H1 (cell line): ENCODE data around the gene ASB16. TPM values are rescaled to one million over a fixed set of nuclear protein-coding genes. Genes with fewer than 3 reads are reported as not detected.

Experiments
- CTCF ChIA-PET: fragments of 300-600 bp; sonication (Branson Sonifier 250); formaldehyde crosslinking; loops from one replicate; lab custom pipeline; 2021; ENCODE audit not compliant: partially characterized antibody; lab: Charles Lee
- POLR2A ChIA-PET: fragments of 300-600 bp; sonication (Branson Sonifier 250); formaldehyde crosslinking; loops from one replicate; lab custom pipeline; 2021; ENCODE audit warnings: inconsistent platforms; ENCODE audit not compliant: partially characterized antibody; lab: Charles Lee
- DNase-seq, 2 experiments: peaks; one replicate each; pipeline versions ENCODE4 v3.0.0 to v3.0.0-alpha.2; 2010 to 2022; ENCODE audit warnings: low spot score in 2 of 2, low read depth in 1 of 2, mixed read lengths in 1 of 2
- FAIRE-seq: peaks from 2 replicates; lab custom pipeline; 2011; peaks lifted over from hg19 to GRCh38; lab: Jason Lieb, UNC
- H2AFZ ChIP-seq: 2 replicates; pipeline ENCODE4 v1.8.1; 2012; ENCODE audit warnings: low read length, inconsistent platforms
- H2AK5ac ChIP-seq: 2 replicates; pipeline ENCODE4 v1.6.1; 2013; ENCODE audit warnings: low read depth, low read length
- H2BK120ac ChIP-seq: replicated peaks from 2 replicates; pipeline ENCODE3; 2013; ENCODE audit warnings: low read depth, low read length, inconsistent platforms
- H2BK12ac ChIP-seq: 2 replicates; pipeline ENCODE4 v1.6.1; 2013; ENCODE audit warnings: low read depth, low read length
- H2BK15ac ChIP-seq: 2 replicates; pipeline ENCODE4 v1.6.1; 2013; ENCODE audit warnings: low read length
- H2BK20ac ChIP-seq: 2 replicates; pipeline ENCODE4 v1.6.1; 2013; ENCODE audit warnings: low read length
- H2BK5ac ChIP-seq: 2 replicates; pipeline ENCODE4 v1.6.1; 2013; ENCODE audit warnings: low read depth, low read length
- H3K14ac ChIP-seq: 2 replicates; pipeline ENCODE4 v1.6.1; 2013; ENCODE audit warnings: inconsistent platforms; ENCODE audit not compliant: insufficient read length
- H3K18ac ChIP-seq: 2 replicates; pipeline ENCODE4 v1.6.1; 2013; ENCODE audit warnings: low read length; ENCODE audit errors: extremely low read depth
- H3K23ac ChIP-seq: 2 replicates; pipeline ENCODE4 v1.6.1; 2013; ENCODE audit warnings: inconsistent platforms; ENCODE audit not compliant: insufficient read length
- H3K23me2 ChIP-seq: 2 replicates; pipeline ENCODE4 v1.6.1; 2013; ENCODE audit warnings: low read depth, low read length
- H3K27ac ChIP-seq: 2 replicates; pipeline ENCODE4 v1.6.1; 2011; ENCODE audit warnings: low read depth, low read length, inconsistent platforms
- H3K27me3 ChIP-seq, 4 experiments: replicated peaks in 1 of 4; 1 replicate in 1 of 4; 2 replicates in 3 of 4; pipeline versions ENCODE4 v1.6.1 to v1.8.1; 2011 to 2013; ENCODE audit warnings: low read length in 3 of 4, mild to moderate bottlenecking in 3 of 4, inconsistent platforms in 2 of 4, mixed read lengths in 2 of 4, moderate library complexity in 1 of 4; ENCODE audit not compliant: control insufficient read depth in 3 of 4, insufficient read depth in 3 of 4; ENCODE audit errors: extremely low read depth in 1 of 4
- H3K36me3 ChIP-seq, 4 experiments: 2 replicates each; pipeline versions ENCODE4 v1.6.1 to v1.8.1; 2011 to 2013; ENCODE audit warnings: mild to moderate bottlenecking in 4 of 4, low read length in 3 of 4, moderate library complexity in 2 of 4, control low read depth in 1 of 4, inconsistent platforms in 1 of 4; ENCODE audit not compliant: insufficient read depth in 4 of 4, control insufficient read depth in 2 of 4
- H3K4ac ChIP-seq: replicated peaks from 2 replicates; pipeline ENCODE3; 2013; ENCODE audit warnings: low read length, low read depth, mixed read lengths, inconsistent platforms; ENCODE audit not compliant: insufficient read length
- H3K4me1 ChIP-seq, 4 experiments: replicated peaks in 1 of 4; 1 replicate in 1 of 4; 2 replicates in 3 of 4; pipeline versions ENCODE4 v1.6.1 to v1.8.1; 2011 to 2013; ENCODE audit warnings: low read length in 3 of 4, inconsistent platforms in 2 of 4, mixed read lengths in 1 of 4; ENCODE audit not compliant: insufficient read depth in 4 of 4, control insufficient read depth in 3 of 4
- H3K4me2 ChIP-seq, 2 experiments: 2 replicates each; pipeline versions ENCODE4 v1.6.1 to v1.8.1; 2011 to 2013; ENCODE audit warnings: low read depth in 2 of 2, low read length in 2 of 2, control low read depth in 1 of 2, inconsistent platforms in 1 of 2, mild to moderate bottlenecking in 1 of 2; ENCODE audit not compliant: insufficient read depth in 1 of 2
- H3K4me3 ChIP-seq, 4 experiments: fragments of 200-600, 300-600 bp in 1 of 4; sonication (generic), shearing (Covaris generic), sonication (Bioruptor Twin) in 1 of 4; 2 replicates each; pipeline versions ENCODE4 v1.5.1 to v1.8.1; 2011 to 2016; ENCODE audit warnings: low read length in 4 of 4, low read depth in 3 of 4, control low read depth in 2 of 4, inconsistent platforms in 2 of 4, mild to moderate bottlenecking in 2 of 4, mixed read lengths in 1 of 4, moderate library complexity in 1 of 4; ENCODE audit not compliant: insufficient read depth in 2 of 4; ENCODE audit errors: extremely low read depth in 1 of 4
- H3K56ac ChIP-seq: replicated peaks from 2 replicates; pipeline ENCODE3; 2013; ENCODE audit warnings: low read depth, mild to moderate bottlenecking, mixed read lengths, low read length, inconsistent platforms; ENCODE audit not compliant: insufficient read length
- H3K79me1 ChIP-seq: 2 replicates; pipeline ENCODE4 v1.6.1; 2013; ENCODE audit warnings: low read depth, low read length, control low read depth
- H3K79me2 ChIP-seq, 2 experiments: 2 replicates each; pipeline versions ENCODE4 v1.6.1 to v1.8.1; 2012 to 2013; ENCODE audit warnings: low read length in 2 of 2, mild to moderate bottlenecking in 2 of 2, inconsistent platforms in 1 of 2; ENCODE audit not compliant: insufficient read depth in 2 of 2, control insufficient read depth in 1 of 2
- H3K9ac ChIP-seq, 4 experiments: replicated peaks in 1 of 4; 1 replicate in 1 of 4; 2 replicates in 3 of 4; pipeline versions ENCODE4 v1.6.1 to v1.8.1; 2011 to 2013; ENCODE audit warnings: low read depth in 3 of 4, low read length in 3 of 4, control low read depth in 2 of 4, mild to moderate bottlenecking in 2 of 4, moderate library complexity in 2 of 4, inconsistent platforms in 1 of 4; ENCODE audit errors: extremely low read depth in 1 of 4
- H3K9me3 ChIP-seq, 2 experiments: 2 replicates each; pipeline versions ENCODE4 v1.6.1 to v1.8.1; 2012 to 2013; ENCODE audit warnings: mild to moderate bottlenecking in 2 of 2, moderate library complexity in 2 of 2, control low read depth in 1 of 2, inconsistent platforms in 1 of 2, low read depth in 1 of 2, low read length in 1 of 2, mixed read lengths in 1 of 2; ENCODE audit not compliant: insufficient read depth in 2 of 2
- H4K20me1 ChIP-seq, 2 experiments: replicated peaks in 1 of 2; 2 replicates each; pipeline versions ENCODE3 to v1.8.1; 2011 to 2013; ENCODE audit warnings: inconsistent platforms in 2 of 2, low read length in 2 of 2, mild to moderate bottlenecking in 1 of 2; ENCODE audit not compliant: insufficient read depth in 2 of 2, control insufficient read depth in 1 of 2
- H4K5ac ChIP-seq: 2 replicates; pipeline ENCODE4 v1.6.1; 2013; ENCODE audit warnings: low read length, low read depth, mixed read lengths, inconsistent platforms; ENCODE audit not compliant: insufficient read length
- H4K8ac ChIP-seq: 2 replicates; pipeline ENCODE4 v1.8.0; 2013; ENCODE audit warnings: mild to moderate bottlenecking, moderate library complexity, low read length, inconsistent platforms; ENCODE audit not compliant: insufficient read depth; ENCODE audit errors: extremely low read depth
- H4K91ac ChIP-seq: replicated peaks from 2 replicates; pipeline ENCODE3; 2013; ENCODE audit warnings: low read length, mixed read lengths, inconsistent platforms; ENCODE audit not compliant: insufficient read length
- JUND ChIP-seq: IDR thresholded peaks from 2 replicates; pipeline ENCODE4 v1.6.1; 2011; ENCODE audit warnings: mild to moderate bottlenecking, improper control_type of control experiment, low read length
- YY1 ChIP-seq: IDR thresholded peaks from 2 replicates; pipeline ENCODE4 v1.6.1; 2011; ENCODE audit warnings: low read depth, mild to moderate bottlenecking, low read length
- WGBS, 2 experiments: shearing (Covaris generic) in 1 of 2; methylation state at CpG; one replicate each; pipeline versions ENCODE4 v1.1.6 to v1.1.7; 2013 to 2015; ENCODE audit warnings: low lambda C conversion rate in 2 of 2, mixed read lengths in 2 of 2, inconsistent platforms in 1 of 2, low coverage in 1 of 2, missing lambda C conversion rate in 1 of 2; ENCODE audit not compliant: insufficient replicate concordance in 2 of 2, insufficient coverage in 1 of 2, insufficient read length in 1 of 2; ENCODE audit errors: extremely low coverage in 1 of 2, missing lambda C conversion rate in 1 of 2; 5-methylcytosine and 5-hydroxymethylcytosine counted together
- polyA plus RNA-seq, 7 experiments: library from polyadenylated mRNA; depleted of rRNA in 3 of 7; stranded (reverse) in 5 of 7; unstranded in 2 of 7; fragments of >200 nt in 5 of 7; fragments of 200-250 nt in 2 of 7; gene quantifications; 1 replicate in 5 of 7; 2 replicates in 1 of 7; 4 replicates in 1 of 7; pipeline versions ENCODE4 v1.2.1 to v1.2.3, GENCODE V29; 2011 to 2013; ENCODE audit warnings: missing spikeins in 2 of 7, mixed read lengths in 2 of 7
- total RNA-seq: library from RNA; stranded (reverse); fragmentation: NEBNext Ultra II Directional; extraction: Animal tissue kit (Norgen Biotek cat#: 25700); gene quantifications from 2 replicates; pipeline ENCODE4 v1.2.1, GENCODE V29; 2021

Gene ASB16
- total and polyA plus RNA-seq, 2 of the 8 experiments (the other 6 are each of a cell fraction or from before 2014, with no cell fraction given): 0.05 TPM; not detected in 1

GRCh38 chr17:44191369-44191768 lies 20.9 kb downstream of the ASB16 start:
- CTCF ChIA-PET: interaction anchor here (0.6 to 2.2 kb wide), 7 partner anchors 11 to 172 kb away, joined by 3 to 8 read pairs (median 3); partner anchors contain the start of gene FAM171A2
- H2BK120ac ChIP-seq: no peak overlapping the region
- no peaks in the 10 kb centered on the region for H3K23me2 ChIP-seq
- H3K14ac ChIP-seq: no peak overlapping the region
- H3K27me3 ChIP-seq: no peaks in the 10 kb centered on the region
- no peak overlapping the region for H2AFZ ChIP-seq
- no peaks in the 10 kb centered on the region for H3K9me3 ChIP-seq
- H3K27ac ChIP-seq: no peak overlapping the region
- no peak overlapping the region for H2BK5ac ChIP-seq
- H3K56ac ChIP-seq: peak overlapping the region; percentile 8
- peaks cover 0 to 14% of the 10 kb centered on the region in 2 experiments for H4K20me1 ChIP-seq
- 85% methylated on average over 5 of the region's 5 CpGs; no CpG with 5 or more reads in 1 of the 2 experiments for WGBS, 2 experiments
- no peak overlapping the region for H4K5ac ChIP-seq
- no peak overlapping the region for H2BK12ac ChIP-seq
- H3K18ac ChIP-seq: no peak overlapping the region; the same call in 1 of the 2 replicates
- peaks cover 21 to 41% (median 26%) of the 10 kb centered on the region in 4 experiments for H3K36me3 ChIP-seq
- H3K23ac ChIP-seq: no peak overlapping the region
- no peak overlapping the region for H2BK20ac ChIP-seq
- H3K4me3 ChIP-seq: no peak overlapping the region
- no peak overlapping the region for H3K4me2 ChIP-seq
- H4K91ac ChIP-seq: no peak overlapping the region
- H3K79me1 ChIP-seq: no peaks in the 10 kb centered on the region; the same call in none of the 2 replicates
- TF ChIP-seq YY1: no peak
- TF ChIP-seq JUND: no peak
- POLR2A ChIA-PET: interaction anchor here (0.8 to 4.4 kb wide), 14 partner anchors 8 to 178 kb away, joined by 3 to 32 read pairs (median 4); partner anchors contain the start of genes ATXN7L3, GRN, LSM12 and SLC25A39
- no peak for FAIRE-seq
- peaks cover 0 to 12% (median 9%) of the 10 kb centered on the region in 4 experiments; a peak in 6 of 7 replicates for H3K4me1 ChIP-seq
- H2AK5ac ChIP-seq: no peak overlapping the region
- H3K9ac ChIP-seq: peak overlapping the region in 1 of 4 experiments; percentile 18; a peak in 1 of 7 replicates
- H3K79me2 ChIP-seq: peaks cover 0 to 11% of the 10 kb centered on the region in 2 experiments; a peak in 1 of 4 replicates
- H2BK15ac ChIP-seq: no peak overlapping the region
- DNase-seq: no peak
- no peak overlapping the region; the same call in 1 of the 2 replicates for H4K8ac ChIP-seq
- H3K4ac ChIP-seq: no peak overlapping the region
